ENCODE data around the gene RTP1. TPM values are rescaled to one million over a fixed set of nuclear protein-coding genes. Genes with fewer than 3 reads are reported as not detected.

The RTP1 gene
- total and polyA plus RNA-seq, 2 experiments from 2014 or later, result 4.4 to 6.3 TPM

GRCh38 chr3:187191271-187191670 is 6.0 kb upstream of the RTP1 start:
- peaks cover 15% of the 10 kb centered on the region for H3K4me1 ChIP-seq (ENCODE audit: insufficient read depth)
- no peaks in the 10 kb centered on the region for H3K27me3 Mint-ChIP-seq (ENCODE audit: insufficient read depth, low read depth, poor library complexity)
- H4K20me1 ChIP-seq (replicated peaks; ENCODE audit: insufficient read depth), result no peaks in the 10 kb centered on the region
- H3K4me1 Mint-ChIP-seq, result peaks cover 12% of the 10 kb centered on the region
- no peak overlapping the region for H3K4me3 Mint-ChIP-seq
- no peaks in the 10 kb centered on the region for H3K36me3 Mint-ChIP-seq (ENCODE audit: low read depth)
- H3K36me3 ChIP-seq (ENCODE audit: insufficient read depth), result no peaks in the 10 kb centered on the region; the same call in 1 of the 2 replicates
- no peak overlapping the region for H3K27ac Mint-ChIP-seq
- H3K27me3 ChIP-seq (ENCODE audit: insufficient read depth), result no peaks in the 10 kb centered on the region
- peaks cover 4% of the 10 kb centered on the region; the same call in 1 of the 2 replicates for H3F3A ChIP-seq (replicated peaks; ENCODE audit: low read depth)
- no peaks in the 10 kb centered on the region; the same call in 2 of the 3 replicates for H3K9me3 Mint-ChIP-seq
- H3K79me2 ChIP-seq (replicated peaks; ENCODE audit: insufficient read depth), result no peaks in the 10 kb centered on the region
- H3K27ac ChIP-seq (ENCODE audit: low read depth), result no peak overlapping the region
- DNase-seq (ENCODE audit: low spot score), result no peak
- H3K9me2 ChIP-seq (ENCODE audit: insufficient read depth), result peaks cover 45% of the 10 kb centered on the region
- TF ChIP-seq, protein P1, sequence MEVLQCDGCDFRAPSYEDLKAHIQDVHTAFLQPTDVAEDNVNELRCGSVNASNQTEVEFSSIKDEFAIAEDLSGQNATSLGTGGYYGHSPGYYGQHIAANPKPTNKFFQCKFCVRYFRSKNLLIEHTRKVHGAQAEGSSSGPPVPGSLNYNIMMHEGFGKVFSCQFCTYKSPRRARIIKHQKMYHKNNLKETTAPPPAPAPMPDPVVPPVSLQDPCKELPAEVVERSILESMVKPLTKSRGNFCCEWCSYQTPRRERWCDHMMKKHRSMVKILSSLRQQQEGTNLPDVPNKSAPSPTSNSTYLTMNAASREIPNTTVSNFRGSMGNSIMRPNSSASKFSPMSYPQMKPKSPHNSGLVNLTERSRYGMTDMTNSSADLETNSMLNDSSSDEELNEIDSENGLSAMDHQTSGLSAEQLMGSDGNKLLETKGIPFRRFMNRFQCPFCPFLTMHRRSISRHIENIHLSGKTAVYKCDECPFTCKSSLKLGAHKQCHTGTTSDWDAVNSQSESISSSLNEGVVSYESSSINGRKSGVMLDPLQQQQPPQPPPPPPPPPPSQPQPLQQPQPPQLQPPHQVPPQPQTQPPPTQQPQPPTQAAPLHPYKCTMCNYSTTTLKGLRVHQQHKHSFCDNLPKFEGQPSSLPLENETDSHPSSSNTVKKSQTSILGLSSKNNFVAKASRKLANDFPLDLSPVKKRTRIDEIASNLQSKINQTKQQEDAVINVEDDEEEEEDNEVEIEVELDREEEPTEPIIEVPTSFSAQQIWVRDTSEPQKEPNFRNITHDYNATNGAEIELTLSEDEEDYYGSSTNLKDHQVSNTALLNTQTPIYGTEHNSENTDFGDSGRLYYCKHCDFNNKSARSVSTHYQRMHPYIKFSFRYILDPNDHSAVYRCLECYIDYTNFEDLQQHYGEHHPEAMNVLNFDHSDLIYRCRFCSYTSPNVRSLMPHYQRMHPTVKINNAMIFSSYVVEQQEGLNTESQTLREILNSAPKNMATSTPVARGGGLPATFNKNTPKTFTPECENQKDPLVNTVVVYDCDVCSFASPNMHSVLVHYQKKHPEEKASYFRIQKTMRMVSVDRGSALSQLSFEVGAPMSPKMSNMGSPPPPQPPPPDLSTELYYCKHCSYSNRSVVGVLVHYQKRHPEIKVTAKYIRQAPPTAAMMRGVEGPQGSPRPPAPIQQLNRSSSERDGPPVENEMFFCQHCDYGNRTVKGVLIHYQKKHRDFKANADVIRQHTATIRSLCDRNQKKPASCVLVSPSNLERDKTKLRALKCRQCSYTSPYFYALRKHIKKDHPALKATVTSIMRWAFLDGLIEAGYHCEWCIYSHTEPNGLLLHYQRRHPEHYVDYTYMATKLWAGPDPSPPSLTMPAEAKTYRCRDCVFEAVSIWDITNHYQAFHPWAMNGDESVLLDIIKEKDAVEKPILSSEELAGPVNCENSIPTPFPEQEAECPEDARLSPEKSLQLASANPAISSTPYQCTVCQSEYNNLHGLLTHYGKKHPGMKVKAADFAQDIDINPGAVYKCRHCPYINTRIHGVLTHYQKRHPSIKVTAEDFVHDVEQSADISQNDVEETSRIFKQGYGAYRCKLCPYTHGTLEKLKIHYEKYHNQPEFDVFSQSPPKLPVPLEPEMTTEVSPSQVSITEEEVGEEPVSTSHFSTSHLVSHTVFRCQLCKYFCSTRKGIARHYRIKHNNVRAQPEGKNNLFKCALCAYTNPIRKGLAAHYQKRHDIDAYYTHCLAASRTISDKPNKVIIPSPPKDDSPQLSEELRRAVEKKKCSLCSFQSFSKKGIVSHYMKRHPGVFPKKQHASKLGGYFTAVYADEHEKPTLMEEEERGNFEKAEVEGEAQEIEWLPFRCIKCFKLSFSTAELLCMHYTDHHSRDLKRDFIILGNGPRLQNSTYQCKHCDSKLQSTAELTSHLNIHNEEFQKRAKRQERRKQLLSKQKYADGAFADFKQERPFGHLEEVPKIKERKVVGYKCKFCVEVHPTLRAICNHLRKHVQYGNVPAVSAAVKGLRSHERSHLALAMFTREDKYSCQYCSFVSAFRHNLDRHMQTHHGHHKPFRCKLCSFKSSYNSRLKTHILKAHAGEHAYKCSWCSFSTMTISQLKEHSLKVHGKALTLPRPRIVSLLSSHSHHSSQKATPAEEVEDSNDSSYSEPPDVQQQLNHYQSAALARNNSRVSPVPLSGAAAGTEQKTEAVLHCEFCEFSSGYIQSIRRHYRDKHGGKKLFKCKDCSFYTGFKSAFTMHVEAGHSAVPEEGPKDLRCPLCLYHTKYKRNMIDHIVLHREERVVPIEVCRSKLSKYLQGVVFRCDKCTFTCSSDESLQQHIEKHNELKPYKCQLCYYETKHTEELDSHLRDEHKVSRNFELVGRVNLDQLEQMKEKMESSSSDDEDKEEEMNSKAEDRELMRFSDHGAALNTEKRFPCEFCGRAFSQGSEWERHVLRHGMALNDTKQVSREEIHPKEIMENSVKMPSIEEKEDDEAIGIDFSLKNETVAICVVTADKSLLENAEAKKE (CRISPR knock-in tag; IDR thresholded peaks at IDR 0.05), result no peak
- TF ChIP-seq, protein P2, sequence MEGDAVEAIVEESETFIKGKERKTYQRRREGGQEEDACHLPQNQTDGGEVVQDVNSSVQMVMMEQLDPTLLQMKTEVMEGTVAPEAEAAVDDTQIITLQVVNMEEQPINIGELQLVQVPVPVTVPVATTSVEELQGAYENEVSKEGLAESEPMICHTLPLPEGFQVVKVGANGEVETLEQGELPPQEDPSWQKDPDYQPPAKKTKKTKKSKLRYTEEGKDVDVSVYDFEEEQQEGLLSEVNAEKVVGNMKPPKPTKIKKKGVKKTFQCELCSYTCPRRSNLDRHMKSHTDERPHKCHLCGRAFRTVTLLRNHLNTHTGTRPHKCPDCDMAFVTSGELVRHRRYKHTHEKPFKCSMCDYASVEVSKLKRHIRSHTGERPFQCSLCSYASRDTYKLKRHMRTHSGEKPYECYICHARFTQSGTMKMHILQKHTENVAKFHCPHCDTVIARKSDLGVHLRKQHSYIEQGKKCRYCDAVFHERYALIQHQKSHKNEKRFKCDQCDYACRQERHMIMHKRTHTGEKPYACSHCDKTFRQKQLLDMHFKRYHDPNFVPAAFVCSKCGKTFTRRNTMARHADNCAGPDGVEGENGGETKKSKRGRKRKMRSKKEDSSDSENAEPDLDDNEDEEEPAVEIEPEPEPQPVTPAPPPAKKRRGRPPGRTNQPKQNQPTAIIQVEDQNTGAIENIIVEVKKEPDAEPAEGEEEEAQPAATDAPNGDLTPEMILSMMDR (conservative IDR thresholded peaks at IDR 0.05; ENCODE audit: low read depth in 2 of 2), result no peak
- TF ChIP-seq ZNF114 (CRISPR knock-in tag; IDR thresholded peaks at IDR 0.05) (no peak), ZNF331 (CRISPR knock-in tag; IDR thresholded peaks at IDR 0.05; ENCODE audit: low read depth) (no peak), EZH2phosphoT487 (IDR thresholded peaks at IDR 0.05; ENCODE audit: unreplicated experiment) (no peak), NANOG (IDR thresholded peaks at IDR 0.05; ENCODE audit: borderline replicate concordance) (no peak), JUNB (IDR thresholded peaks at IDR 0.05; ENCODE audit: unreplicated experiment) (no peak), STAT1 (IDR thresholded peaks at IDR 0.05; ENCODE audit: unreplicated experiment) (no peak), REST (IDR thresholded peaks at IDR 0.05; ENCODE audit: unreplicated experiment) (no peak), POLR2AphosphoS5 (IDR thresholded peaks at IDR 0.05; ENCODE audit: low read depth) (no peak), EZH2 (IDR thresholded peaks at IDR 0.05; ENCODE audit: low read depth, unreplicated experiment) (no peak), CREB1 (CRISPR knock-in tag; IDR thresholded peaks at IDR 0.05; ENCODE audit: low read depth) (no peak)
- TF ChIP-seq, protein P3, sequence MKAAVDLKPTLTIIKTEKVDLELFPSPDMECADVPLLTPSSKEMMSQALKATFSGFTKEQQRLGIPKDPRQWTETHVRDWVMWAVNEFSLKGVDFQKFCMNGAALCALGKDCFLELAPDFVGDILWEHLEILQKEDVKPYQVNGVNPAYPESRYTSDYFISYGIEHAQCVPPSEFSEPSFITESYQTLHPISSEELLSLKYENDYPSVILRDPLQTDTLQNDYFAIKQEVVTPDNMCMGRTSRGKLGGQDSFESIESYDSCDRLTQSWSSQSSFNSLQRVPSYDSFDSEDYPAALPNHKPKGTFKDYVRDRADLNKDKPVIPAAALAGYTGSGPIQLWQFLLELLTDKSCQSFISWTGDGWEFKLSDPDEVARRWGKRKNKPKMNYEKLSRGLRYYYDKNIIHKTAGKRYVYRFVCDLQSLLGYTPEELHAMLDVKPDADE (IDR thresholded peaks at IDR 0.05), result no peak
- H2AFZ ChIP-seq, result no peak overlapping the region
- ATAC-seq, result no peak
- H3K4me3 ChIP-seq, result no peak overlapping the region
- no peak overlapping the region for H3K4me2 ChIP-seq
